Measurements from ENCODE around the gene ITIH3. TPM values are rescaled to one million over a fixed set of nuclear protein-coding genes. Genes with fewer than 3 reads are reported as not detected.

Gene ITIH3
- total and polyA plus RNA-seq, 2 of the 4 experiments (the other 2 are of a cell fraction), result 0.72 to 0.94 TPM

DNA sequence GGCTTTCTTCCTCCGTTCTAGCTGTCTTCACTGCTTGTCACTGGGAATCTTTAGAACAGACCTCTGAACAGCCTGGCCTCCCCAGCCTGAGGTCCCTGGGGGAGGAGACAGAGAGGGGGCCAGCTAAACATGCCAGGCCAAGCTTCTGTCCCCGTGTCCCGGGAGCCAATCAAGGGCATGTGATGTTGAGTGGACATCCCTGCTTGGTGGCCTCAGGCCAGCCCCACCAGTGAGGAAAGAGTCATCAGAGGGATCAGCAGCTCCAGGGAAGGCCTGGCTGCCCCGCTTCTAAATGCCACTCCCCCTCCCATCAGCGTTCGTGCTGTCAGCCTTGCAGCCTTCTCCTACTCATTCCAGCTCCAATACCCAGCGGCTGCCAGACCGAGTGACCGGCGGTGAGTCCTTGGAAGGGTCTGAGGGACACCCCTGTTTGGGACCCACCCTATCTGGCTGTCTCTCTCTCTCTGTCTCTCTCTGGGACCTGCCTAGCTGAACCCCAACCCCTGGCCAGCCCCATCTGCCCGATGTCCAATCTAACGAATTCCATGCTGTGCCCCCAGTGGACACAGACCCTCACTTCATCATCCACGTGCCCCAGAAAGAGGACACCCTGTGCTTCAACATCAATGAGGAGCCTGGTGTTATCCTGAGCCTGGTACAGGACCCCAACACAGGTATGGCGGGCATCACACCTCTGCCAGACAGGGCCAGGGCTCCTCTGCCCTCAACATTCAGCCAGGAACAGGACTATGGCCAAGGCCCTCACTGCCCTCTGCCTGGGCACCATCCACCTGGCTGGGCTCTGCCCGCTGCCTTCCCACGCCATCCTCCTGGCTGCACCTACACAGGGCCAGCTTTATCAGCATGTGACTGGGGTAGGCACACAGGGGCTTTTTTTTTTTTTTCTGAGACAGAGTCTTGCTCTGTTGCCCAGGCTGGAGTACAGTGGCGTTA is 6.6 kb upstream of the ITIH3 start:
- Histone ChIP-seq H3K4me1 (ENCODE audit: control insufficient read depth, insufficient read depth, low read length) (no peaks in the 10 kb centered on the region), H3K4me2 (ENCODE audit: low read depth, low read length) (no peak overlapping the region), H3K4ac (ENCODE audit: low read depth, low read length) (no peak overlapping the region), H2BK120ac (ENCODE audit: low read depth, low read length) (no peak overlapping the region), H3K27ac (ENCODE audit: insufficient read depth, low read length) (no peak overlapping the region), H3K9ac (ENCODE audit: low read depth, low read length) (no peak overlapping the region), H4K5ac (ENCODE audit: low read depth, low read length) (no peak overlapping the region), H3K36me3 (ENCODE audit: control insufficient read depth, insufficient read depth, low read length) (no peaks in the 10 kb centered on the region), H3K27me3 (ENCODE audit: control insufficient read depth, insufficient read depth, low read length) (peaks cover 50% of the 10 kb centered on the region), H4K20me1 (ENCODE audit: insufficient read depth, low read length) (no peaks in the 10 kb centered on the region), H3K14ac (replicated peaks; ENCODE audit: low read depth, low read length) (no peak overlapping the region), H3K4me3 (ENCODE audit: insufficient read depth, low read depth, low read length) (no peak overlapping the region), H2BK20ac (ENCODE audit: low read depth, low read length) (no peak overlapping the region), H2AFZ (replicated peaks; ENCODE audit: low read length, poor library complexity) (no peak overlapping the region), H2BK5ac (ENCODE audit: low read depth, low read length, poor library complexity, severe bottlenecking) (no peak overlapping the region), H3K9me1 (ENCODE audit: insufficient read depth, low read length) (no peaks in the 10 kb centered on the region; the same call in 1 of the 2 replicates), H4K8ac (ENCODE audit: low read depth in 2 of 2, low read length in 2 of 2) (no peak overlapping the region), H3K9me3 (ENCODE audit: control insufficient read depth, insufficient read depth, low read length) (no peaks in the 10 kb centered on the region), H2AK5ac (ENCODE audit: low read depth, low read length) (no peak overlapping the region), H3K18ac (ENCODE audit: low read depth, low read length) (no peak overlapping the region), H3K23ac (ENCODE audit: low read depth, low read length) (no peak overlapping the region), H2AK9ac (replicated peaks; ENCODE audit: low read depth, low read length, poor library complexity) (peak overlapping the region; percentile 42), H3K79me1 (ENCODE audit: low read depth in 1 of 2, low read length in 2 of 2) (no peaks in the 10 kb centered on the region), H3K56ac (ENCODE audit: extremely low read depth, insufficient read depth, low read length) (no peak overlapping the region), H4K91ac (ENCODE audit: insufficient read depth, low read depth, low read length) (no peak overlapping the region), H2BK15ac (ENCODE audit: low read depth, low read length) (no peak overlapping the region)
- ATAC-seq (ENCODE audit: low read depth) (no peak), DNase-seq (no peak)
- ChIA-PET POLR2A (ENCODE audit: unreplicated experiment) (no interaction called here), CTCF (no interaction called here)
- intact Hi-C loops (cut with micrococcal nuclease), result no loop called here
- dilution Hi-C loops (cut with HindIII; ENCODE audit: low sequenced_read_pairs, unreplicated experiment), result no loop called here
- 80% methylated on average over 1 of the region's 17 CpGs; no CpG with 5 or more reads in 1 of the 2 experiments for WGBS, 2 experiments (ENCODE audit: extremely low coverage in 2 of 2, insufficient read length in 1 of 2)
- in situ Hi-C loops (cut with MboI; ENCODE audit: low sequenced_read_pairs), result no loop called here
- no TSS peak for BruUV-seq (replicated peaks)
- TF ChIP-seq POLR2A (IDR thresholded peaks at IDR 0.05; ENCODE audit: low read depth, low read length) (no peak), MAFK (IDR thresholded peaks at IDR 0.05; ENCODE audit: low read depth, low read length) (no peak), RAD21 (IDR thresholded peaks at IDR 0.05; ENCODE audit: low read length) (no peak), MAZ (IDR thresholded peaks at IDR 0.05; ENCODE audit: borderline replicate concordance, low read depth, low read length) (no peak), SMC3 (IDR thresholded peaks at IDR 0.05; ENCODE audit: low read depth, low read length) (no peak), CEBPB (IDR thresholded peaks at IDR 0.05; ENCODE audit: low read depth, low read length) (no peak), CHD1 (IDR thresholded peaks at IDR 0.05; ENCODE audit: low read depth, low read length) (no peak), RCOR1 (IDR thresholded peaks at IDR 0.05; ENCODE audit: insufficient replicate concordance, low read length) (no peak), MXI1 (IDR thresholded peaks at IDR 0.05; ENCODE audit: borderline replicate concordance, low read depth, low read length) (no peak), BHLHE40 (IDR thresholded peaks at IDR 0.05; ENCODE audit: low read depth, low read length) (no peak), NFE2L2 (IDR thresholded peaks at IDR 0.05; ENCODE audit: low read depth, low read length) (no peak), FOS (IDR thresholded peaks at IDR 0.05; ENCODE audit: low read depth, low read length) (no peak)
- TF ChIP-seq, protein P1, sequence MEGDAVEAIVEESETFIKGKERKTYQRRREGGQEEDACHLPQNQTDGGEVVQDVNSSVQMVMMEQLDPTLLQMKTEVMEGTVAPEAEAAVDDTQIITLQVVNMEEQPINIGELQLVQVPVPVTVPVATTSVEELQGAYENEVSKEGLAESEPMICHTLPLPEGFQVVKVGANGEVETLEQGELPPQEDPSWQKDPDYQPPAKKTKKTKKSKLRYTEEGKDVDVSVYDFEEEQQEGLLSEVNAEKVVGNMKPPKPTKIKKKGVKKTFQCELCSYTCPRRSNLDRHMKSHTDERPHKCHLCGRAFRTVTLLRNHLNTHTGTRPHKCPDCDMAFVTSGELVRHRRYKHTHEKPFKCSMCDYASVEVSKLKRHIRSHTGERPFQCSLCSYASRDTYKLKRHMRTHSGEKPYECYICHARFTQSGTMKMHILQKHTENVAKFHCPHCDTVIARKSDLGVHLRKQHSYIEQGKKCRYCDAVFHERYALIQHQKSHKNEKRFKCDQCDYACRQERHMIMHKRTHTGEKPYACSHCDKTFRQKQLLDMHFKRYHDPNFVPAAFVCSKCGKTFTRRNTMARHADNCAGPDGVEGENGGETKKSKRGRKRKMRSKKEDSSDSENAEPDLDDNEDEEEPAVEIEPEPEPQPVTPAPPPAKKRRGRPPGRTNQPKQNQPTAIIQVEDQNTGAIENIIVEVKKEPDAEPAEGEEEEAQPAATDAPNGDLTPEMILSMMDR (conservative IDR thresholded peaks at IDR 0.05; ENCODE audit: low read depth, low read length), result no peak
- TF ChIP-seq, protein P2, sequence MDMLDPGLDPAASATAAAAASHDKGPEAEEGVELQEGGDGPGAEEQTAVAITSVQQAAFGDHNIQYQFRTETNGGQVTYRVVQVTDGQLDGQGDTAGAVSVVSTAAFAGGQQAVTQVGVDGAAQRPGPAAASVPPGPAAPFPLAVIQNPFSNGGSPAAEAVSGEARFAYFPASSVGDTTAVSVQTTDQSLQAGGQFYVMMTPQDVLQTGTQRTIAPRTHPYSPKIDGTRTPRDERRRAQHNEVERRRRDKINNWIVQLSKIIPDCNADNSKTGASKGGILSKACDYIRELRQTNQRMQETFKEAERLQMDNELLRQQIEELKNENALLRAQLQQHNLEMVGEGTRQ (IDR thresholded peaks at IDR 0.05; ENCODE audit: low read depth, low read length), result no peak
- TF ChIP-seq, protein P3, sequence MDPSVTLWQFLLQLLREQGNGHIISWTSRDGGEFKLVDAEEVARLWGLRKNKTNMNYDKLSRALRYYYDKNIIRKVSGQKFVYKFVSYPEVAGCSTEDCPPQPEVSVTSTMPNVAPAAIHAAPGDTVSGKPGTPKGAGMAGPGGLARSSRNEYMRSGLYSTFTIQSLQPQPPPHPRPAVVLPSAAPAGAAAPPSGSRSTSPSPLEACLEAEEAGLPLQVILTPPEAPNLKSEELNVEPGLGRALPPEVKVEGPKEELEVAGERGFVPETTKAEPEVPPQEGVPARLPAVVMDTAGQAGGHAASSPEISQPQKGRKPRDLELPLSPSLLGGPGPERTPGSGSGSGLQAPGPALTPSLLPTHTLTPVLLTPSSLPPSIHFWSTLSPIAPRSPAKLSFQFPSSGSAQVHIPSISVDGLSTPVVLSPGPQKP (IDR thresholded peaks at IDR 0.05; ENCODE audit: borderline replicate concordance, low read depth, low read length), result no peak

Data from IMR-90 (cell line).